Activated CD8-positive, alpha-beta T cell treated with anti-CD3 and anti-CD28 coated beads, Interleukin-2, amount 10 ng/mL, durations not matched to agents 7 days and 5 days (primary cell): ENCODE results near the gene HSFY1. TPM values are rescaled to one million over a fixed set of nuclear protein-coding genes. Genes with fewer than 3 reads are reported as not detected.
"Not testable (repeated sequence)": the region's sequence is repeated elsewhere in the genome, so short reads cannot be mapped to it uniquely, and the experiment has no call there.

Source experiments
- ATAC-seq: fragments of 150-1000 bp; cut with Tn5 transposase; one replicate; pipeline ENCODE4 v1.10.0; 2021; ENCODE audit warnings: moderate library complexity
- CTCF ChIA-PET: fragments of 350-600 bp; sonication (Branson Sonifier 250); formaldehyde crosslinking; loops from one replicate; lab custom pipeline; 2021; ENCODE audit warnings: antibody characterized with exemption; lab: Charles Lee
- POLR2A ChIA-PET: fragments of 350-600 bp; sonication (Branson Sonifier 250); formaldehyde crosslinking; loops from one replicate; lab custom pipeline; 2021; ENCODE audit warnings: antibody characterized with exemption; lab: Charles Lee
- DNase-seq: peaks from one replicate; pipeline ENCODE4 v3.0.0-alpha.2; 2020
- H3K27ac Mint-ChIP-seq: one replicate; pipeline ENCODE4 v1.8.0; 2021; ENCODE audit warnings: mild to moderate bottlenecking, mixed read lengths
- H3K27me3 Mint-ChIP-seq: one replicate; pipeline ENCODE4 v1.8.0; 2021; ENCODE audit warnings: low read depth, mixed read lengths
- H3K36me3 Mint-ChIP-seq: one replicate; pipeline ENCODE4 v1.8.0; 2021; ENCODE audit warnings: low read depth, mixed read lengths
- H3K4me1 Mint-ChIP-seq: one replicate; pipeline ENCODE4 v1.8.0; 2021; ENCODE audit warnings: low read depth, mixed read lengths
- H3K4me3 Mint-ChIP-seq: one replicate; pipeline ENCODE4 v1.8.0; 2021; ENCODE audit warnings: mild to moderate bottlenecking, mixed read lengths
- H3K9me3 Mint-ChIP-seq: one replicate; pipeline ENCODE4 v1.8.0; 2022; ENCODE audit warnings: mixed read lengths; ENCODE audit not compliant: insufficient read depth
- total RNA-seq, 2 experiments: library from RNA; stranded (reverse); gene quantifications; one replicate each; pipeline ENCODE4 v1.2.3, GENCODE V29; 2021

The HSFY1 gene, protein sequence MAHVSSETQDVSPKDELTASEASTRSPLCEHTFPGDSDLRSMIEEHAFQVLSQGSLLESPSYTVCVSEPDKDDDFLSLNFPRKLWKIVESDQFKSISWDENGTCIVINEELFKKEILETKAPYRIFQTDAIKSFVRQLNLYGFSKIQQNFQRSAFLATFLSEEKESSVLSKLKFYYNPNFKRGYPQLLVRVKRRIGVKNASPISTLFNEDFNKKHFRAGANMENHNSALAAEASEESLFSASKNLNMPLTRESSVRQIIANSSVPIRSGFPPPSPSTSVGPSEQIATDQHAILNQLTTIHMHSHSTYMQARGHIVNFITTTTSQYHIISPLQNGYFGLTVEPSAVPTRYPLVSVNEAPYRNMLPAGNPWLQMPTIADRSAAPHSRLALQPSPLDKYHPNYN
- total RNA-seq, result not detected

- CTCF ChIA-PET, H3K36me3 Mint-ChIP-seq, H3K9me3 Mint-ChIP-seq, POLR2A ChIA-PET, H3K4me3 Mint-ChIP-seq, ATAC-seq, H3K4me1 Mint-ChIP-seq, H3K27me3 Mint-ChIP-seq, H3K27ac Mint-ChIP-seq, DNase-seq: not testable (repeated sequence)
Measured at GRCh38 chrY:18546420-18546819, at the start of gene HSFY1. HSFY1 (plus strand) TSS chrY:18546720; CDS start chrY:18546788, 68 bp downstream.

DNA sequence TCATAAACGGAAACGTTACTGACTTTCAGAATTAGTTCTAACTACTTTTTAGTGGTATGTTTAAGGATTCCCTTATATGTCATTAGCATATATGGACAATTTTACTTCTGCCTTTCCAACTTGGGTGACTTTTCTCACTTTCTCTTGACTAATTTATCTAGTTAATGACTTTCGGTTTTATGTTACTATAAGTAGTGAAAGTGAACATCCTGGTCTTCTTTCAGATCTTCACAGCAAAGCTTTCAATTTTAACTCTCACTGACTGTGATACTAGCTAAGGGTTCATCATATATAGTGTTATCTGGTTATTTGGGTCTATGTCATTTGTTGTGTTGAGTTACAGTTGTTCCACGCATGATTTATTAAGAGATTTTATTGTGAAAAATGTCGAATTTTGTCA, 42.3 kb upstream of the HSFY1 start:
- DNase-seq, H3K36me3 Mint-ChIP-seq, POLR2A ChIA-PET, CTCF ChIA-PET, H3K4me3 Mint-ChIP-seq, H3K9me3 Mint-ChIP-seq, ATAC-seq, H3K27me3 Mint-ChIP-seq, H3K27ac Mint-ChIP-seq, H3K4me1 Mint-ChIP-seq: not testable (repeated sequence)

DNA sequence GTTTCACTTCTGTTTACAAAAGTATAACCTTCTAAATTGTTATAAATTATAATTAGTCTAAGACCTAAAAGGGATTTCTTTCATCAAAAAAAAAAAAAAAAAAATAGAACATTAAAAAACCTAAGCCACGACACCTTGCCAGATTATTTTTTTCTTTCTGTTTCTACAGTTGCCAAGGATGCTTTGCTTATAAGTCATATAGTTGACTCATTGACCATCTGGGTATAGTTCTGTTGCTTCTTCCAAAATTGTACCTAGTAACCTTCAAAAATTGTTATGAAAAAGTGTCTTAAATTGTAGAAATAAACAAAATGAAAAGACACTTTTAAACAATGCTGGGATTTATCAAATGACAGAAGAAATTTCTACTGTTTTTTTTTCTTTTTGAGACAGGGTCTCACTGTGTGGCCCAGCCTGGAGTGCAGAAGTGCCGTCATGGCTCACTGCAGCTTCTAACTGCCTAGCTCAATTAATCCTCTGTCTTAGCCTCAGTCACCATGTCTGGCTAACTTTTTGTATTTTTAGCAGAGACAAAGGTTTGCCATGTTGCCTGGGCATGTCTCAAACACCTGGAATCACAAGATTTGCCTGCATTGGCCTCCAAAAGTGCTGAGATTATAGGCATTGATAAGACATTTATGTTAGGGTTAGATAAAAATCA, 15.4 kb upstream of the HSFY1 start:
- H3K9me3 Mint-ChIP-seq, H3K27me3 Mint-ChIP-seq, H3K27ac Mint-ChIP-seq, POLR2A ChIA-PET, CTCF ChIA-PET, H3K4me1 Mint-ChIP-seq, H3K4me3 Mint-ChIP-seq, H3K36me3 Mint-ChIP-seq, ATAC-seq, DNase-seq: not testable (repeated sequence)

GRCh38 chrY:18538952-18539351, 7.6 kb upstream of the HSFY1 start:
- H3K4me1 Mint-ChIP-seq, H3K9me3 Mint-ChIP-seq, CTCF ChIA-PET, ATAC-seq, H3K4me3 Mint-ChIP-seq, H3K27me3 Mint-ChIP-seq, DNase-seq, H3K27ac Mint-ChIP-seq, POLR2A ChIA-PET, H3K36me3 Mint-ChIP-seq: not testable (repeated sequence)

DNA sequence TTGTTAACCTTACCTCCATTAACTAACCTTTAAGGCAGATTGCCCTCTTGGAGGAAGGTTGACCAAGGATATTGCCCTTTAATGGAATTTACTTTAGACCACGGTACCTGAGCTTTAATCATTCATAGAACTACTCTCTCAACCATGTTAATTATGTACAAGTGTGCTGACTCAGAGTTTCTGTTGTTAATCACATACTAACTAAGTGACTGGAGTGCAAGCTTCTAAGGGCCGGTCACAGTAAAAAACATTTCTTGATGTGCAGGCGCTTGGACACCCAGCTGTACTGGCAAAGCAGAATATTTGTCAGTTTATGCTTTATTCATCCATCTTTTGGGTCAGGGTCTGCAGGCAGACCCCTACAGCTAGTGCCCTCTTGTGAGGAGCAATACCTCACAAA, 6.6 kb downstream of the HSFY1 start:
- H3K9me3 Mint-ChIP-seq, DNase-seq, H3K27me3 Mint-ChIP-seq, H3K36me3 Mint-ChIP-seq, ATAC-seq, CTCF ChIA-PET, H3K4me3 Mint-ChIP-seq, H3K27ac Mint-ChIP-seq, H3K4me1 Mint-ChIP-seq, POLR2A ChIA-PET: not testable (repeated sequence)

DNA sequence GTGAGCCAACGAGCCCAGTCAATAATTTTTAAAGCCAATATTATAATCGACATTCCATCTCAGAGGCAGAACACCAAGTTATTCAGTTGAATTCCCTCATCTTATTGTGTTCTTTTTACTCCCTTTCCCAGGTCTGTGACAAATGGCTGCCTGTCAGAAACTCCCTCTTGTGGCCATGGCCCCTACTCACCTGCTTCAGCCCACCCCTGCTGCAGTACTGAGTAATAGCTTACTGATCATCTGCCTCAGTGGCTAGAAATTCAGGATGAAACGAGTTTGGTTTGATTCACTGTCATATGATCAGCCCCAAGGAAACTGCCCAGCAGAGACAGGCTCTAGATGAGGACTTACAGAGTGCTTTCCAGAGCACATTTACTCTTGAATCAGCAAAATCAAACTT, 19.4 kb downstream of the HSFY1 start:
- H3K4me1 Mint-ChIP-seq, H3K4me3 Mint-ChIP-seq, ATAC-seq, H3K27ac Mint-ChIP-seq, CTCF ChIA-PET, H3K9me3 Mint-ChIP-seq, H3K36me3 Mint-ChIP-seq, H3K27me3 Mint-ChIP-seq, POLR2A ChIA-PET, DNase-seq: not testable (repeated sequence)

Other genes with a start within 250 kb of the HSFY1 start
- not detected for gene HSFY2, start 227.0 kb downstream of the HSFY1 start, total RNA-seq